CD4-positive, alpha-beta memory T cell (primary cell): ENCODE results near the gene UBL5. TPM values are rescaled to one million over a fixed set of nuclear protein-coding genes. Genes with fewer than 3 reads are reported as not detected.
A peak's percentile ranks its signal among the peaks of the same experiment; 100 is the strongest.
"Not testable (repeated sequence)": the region's sequence is repeated elsewhere in the genome, so short reads cannot be mapped to it uniquely, and the experiment has no call there.

ENCODE experiments used
- CTCF ChIA-PET: fragments of 350-600 bp; sonication (Branson Sonifier 250); formaldehyde crosslinking; loops from one replicate; lab custom pipeline; 2021; ENCODE audit warnings: inconsistent platforms; ENCODE audit not compliant: partially characterized antibody; lab: Charles Lee
- POLR2A ChIA-PET: fragments of 350-600 bp; sonication (Branson Sonifier 250); formaldehyde crosslinking; loops from one replicate; lab custom pipeline; 2021; ENCODE audit not compliant: partially characterized antibody; lab: Charles Lee
- DNase-seq, 5 donors: peaks; one replicate each; pipeline versions ENCODE4 v3.0.0 to v3.0.0-alpha.2; 2020 to 2022; ENCODE audit warnings: mixed read lengths in 1 of 5
- H3K27ac ChIP-seq: one replicate; pipeline ENCODE4 v1.7.0; 2013; ENCODE audit warnings: low read depth, low read length
- H3K27me3 ChIP-seq: 2 replicates; pipeline ENCODE4 v1.7.0; 2013; ENCODE audit warnings: mild to moderate bottlenecking, low read length, moderate library complexity; ENCODE audit not compliant: insufficient read depth
- H3K36me3 ChIP-seq: 2 replicates; pipeline ENCODE4 v1.7.0; 2013; ENCODE audit warnings: mild to moderate bottlenecking, low read length, moderate library complexity; ENCODE audit not compliant: insufficient read depth
- H3K4me1 ChIP-seq: 2 replicates; pipeline ENCODE4 v1.7.0; 2013; ENCODE audit warnings: mild to moderate bottlenecking, low read length, moderate library complexity; ENCODE audit not compliant: insufficient read depth
- H3K4me3 ChIP-seq, 2 donors: one replicate each; pipeline ENCODE4 v1.7.0; 2013; ENCODE audit warnings: low read length in 2 of 2, mild to moderate bottlenecking in 1 of 2
- H3K9me3 ChIP-seq, 2 donors: one replicate each; pipeline ENCODE4 v1.7.0; 2013; ENCODE audit warnings: low read length in 2 of 2, control low read depth in 1 of 2; ENCODE audit not compliant: control insufficient read depth in 1 of 2
- H3K27ac Mint-ChIP-seq, 7 donors: one replicate each; pipeline ENCODE4 v1.8.0; 2020 to 2021; ENCODE audit warnings: mixed read lengths in 7 of 7, mild to moderate bottlenecking in 6 of 7, inconsistent platforms in 3 of 7, moderate library complexity in 3 of 7
- H3K27me3 Mint-ChIP-seq, 2 donors: one replicate each; pipeline ENCODE4 v1.8.0; 2020 to 2021; ENCODE audit warnings: mixed read lengths in 2 of 2
- H3K36me3 Mint-ChIP-seq, 2 donors: one replicate each; pipeline ENCODE4 v1.8.0; 2020 to 2021; ENCODE audit warnings: mixed read lengths in 2 of 2, inconsistent platforms in 1 of 2, mild to moderate bottlenecking in 1 of 2
- H3K4me1 Mint-ChIP-seq, 4 donors: one replicate each; pipeline ENCODE4 v1.8.0; 2020 to 2021; ENCODE audit warnings: mixed read lengths in 4 of 4, mild to moderate bottlenecking in 1 of 4
- H3K4me3 Mint-ChIP-seq, 8 donors: one replicate each; pipeline ENCODE4 v1.8.0; 2020 to 2021; ENCODE audit warnings: mixed read lengths in 8 of 8, mild to moderate bottlenecking in 7 of 8, moderate library complexity in 6 of 8, inconsistent platforms in 3 of 8
- H3K9me3 Mint-ChIP-seq, 8 donors: one replicate each; pipeline ENCODE4 v1.8.0; 2020 to 2021; ENCODE audit warnings: mixed read lengths in 8 of 8, mild to moderate bottlenecking in 5 of 8, inconsistent platforms in 3 of 8, moderate library complexity in 1 of 8
- intact Hi-C: fragments of 100-400 bp; cut with micrococcal nuclease; formaldehyde crosslinking; loops from one replicate; pipeline ENCODE4 v1.15.1; 2023
- polyA plus RNA-seq, 2 donors: library from polyadenylated mRNA; unstranded; fragments of 300-500 nt; fragmentation: Illumina TruSeq; gene quantifications; one replicate each; pipeline ENCODE4 v1.2.3, GENCODE V29; 2021
- total RNA-seq, 2 experiments: library from RNA; stranded (reverse); gene quantifications; one replicate each; pipeline ENCODE4 v1.2.3, GENCODE V29; 2021

The UBL5 gene
- total and polyA plus RNA-seq, 4 experiments from 2014 or later: 241 to 753 (median 475) TPM

- Mint-ChIP-seq H3K4me1 (peaks cover 22 to 50% (median 34%) of the 10 kb centered on the region in 4 donors), H3K27ac (peak overlapping the region in 2 of 7 donors; percentile 7 to 10)
- DNase-seq, H3K27me3 Mint-ChIP-seq, H3K4me3 ChIP-seq, H3K27me3 ChIP-seq, H3K27ac ChIP-seq, H3K36me3 Mint-ChIP-seq, H3K9me3 Mint-ChIP-seq, intact Hi-C loops, H3K4me3 Mint-ChIP-seq, H3K9me3 ChIP-seq, H3K36me3 ChIP-seq: not testable (repeated sequence)
- H3K4me1 ChIP-seq: peaks cover 16% of the 10 kb centered on the region
- ChIA-PET POLR2A (interaction anchor here (1.4 kb wide), 1 partner anchor 20 kb away, joined by 5 read pairs; the partner anchor contains the start of gene ZNF846), CTCF (interaction anchor here (0.7 to 1.0 kb wide), 2 partner anchors 20 to 145 kb away, joined by 3 to 5 read pairs; partner anchors contain the start of gene ZNF846)
These were observed 39.1 kb upstream of the UBL5 start for GRCh38 chr19:9788604-9789003.

GRCh38 chr19:9789066-9789465 is 38.7 kb upstream of the UBL5 start:
- peaks cover 0 to 6% (median 0%) of the 10 kb centered on the region in 8 donors for H3K9me3 Mint-ChIP-seq
- CTCF ChIA-PET: interaction anchor here (0.7 to 1.0 kb wide), 2 partner anchors 21 to 146 kb away, joined by 3 to 5 read pairs; partner anchors contain the start of gene ZNF846
- H3K27me3 Mint-ChIP-seq: no peaks in the 10 kb centered on the region
- H3K4me3 Mint-ChIP-seq: peak overlapping the region in 1 of 8 donors; percentile 46
- POLR2A ChIA-PET: interaction anchor here (1.4 kb wide), 1 partner anchor 20 kb away, joined by 5 read pairs; the partner anchor contains the start of gene ZNF846
- H3K27ac Mint-ChIP-seq: peak overlapping the region in 2 of 7 donors; percentile 7 to 51
- Histone ChIP-seq H3K9me3 (no peaks in the 10 kb centered on the region), H3K36me3 (no peaks in the 10 kb centered on the region), H3K4me1 (peaks cover 16% of the 10 kb centered on the region), H3K27ac (no peak overlapping the region), H3K27me3 (no peaks in the 10 kb centered on the region), H3K4me3 (no peak overlapping the region)
- peaks cover 0 to 4% of the 10 kb centered on the region in 2 donors for H3K36me3 Mint-ChIP-seq
- intact Hi-C loops: no loop called here
- DNase-seq: no peak
- H3K4me1 Mint-ChIP-seq: peaks cover 21 to 47% (median 34%) of the 10 kb centered on the region in 4 donors

- Mint-ChIP-seq H3K4me3 (peak overlapping the region in 1 of 8 donors; percentile 74), H3K27ac (peak overlapping the region in 3 of 7 donors; percentile 7 to 82 (median 56)), H3K4me1 (peaks cover 20 to 44% (median 32%) of the 10 kb centered on the region in 4 donors)
- DNase-seq, H3K36me3 Mint-ChIP-seq, H3K36me3 ChIP-seq, H3K9me3 Mint-ChIP-seq, intact Hi-C loops, H3K4me3 ChIP-seq, H3K27me3 Mint-ChIP-seq, H3K27ac ChIP-seq, CTCF ChIA-PET, H3K9me3 ChIP-seq, POLR2A ChIA-PET, H3K27me3 ChIP-seq: not testable (repeated sequence)
- H3K4me1 ChIP-seq: peaks cover 15% of the 10 kb centered on the region
These were observed 38.1 kb upstream of the UBL5 start for GRCh38 chr19:9789579-9789978.

GRCh38 chr19:9791073-9791367 is 36.7 kb upstream of the UBL5 start:
- ChIA-PET POLR2A (interaction anchor here (1.2 kb wide), 1 partner anchor 22 kb away, joined by 7 read pairs; the partner anchor contains the start of gene ZNF846), CTCF (interaction anchor here (1.3 to 1.6 kb wide), 2 partner anchors 165 to 206 kb away, joined by 7 read pairs; partner anchors contain the start of gene ZNF121)
- H3K27me3 ChIP-seq, H3K27me3 Mint-ChIP-seq, DNase-seq, H3K9me3 Mint-ChIP-seq, H3K36me3 Mint-ChIP-seq, intact Hi-C loops, H3K36me3 ChIP-seq, H3K9me3 ChIP-seq: not testable (repeated sequence)
- H3K27ac Mint-ChIP-seq: peak overlapping the region; percentile 92 to 99 (median 98)
- peak overlapping the region in 1 of 2 donors; percentile 51 for H3K4me3 ChIP-seq
- peaks cover 13% of the 10 kb centered on the region for H3K4me1 ChIP-seq
- peak overlapping the region in 6 of 8 donors; percentile 20 to 92 (median 90) for H3K4me3 Mint-ChIP-seq
- H3K27ac ChIP-seq: peak overlapping the region; percentile 94
- H3K4me1 Mint-ChIP-seq: peaks cover 18 to 34% (median 26%) of the 10 kb centered on the region in 4 donors

GRCh38 chr19:9791552-9792205 is 36.0 kb upstream of the UBL5 start:
- Mint-ChIP-seq H3K27me3 (no peaks in the 10 kb centered on the region), H3K36me3 (peaks cover 0 to 10% of the 10 kb centered on the region in 2 donors), H3K9me3 (peaks cover 0 to 6% (median under 1%) of the 10 kb centered on the region in 8 donors), H3K27ac (peak overlapping the region; percentile 92 to 99 (median 98)), H3K4me1 (peaks cover 17 to 34% (median 27%) of the 10 kb centered on the region in 4 donors), H3K4me3 (peak overlapping the region; percentile 84 to 92 (median 90))
- ChIA-PET POLR2A (interaction anchor here (1.2 kb wide), 1 partner anchor 23 kb away, joined by 7 read pairs; the partner anchor contains the start of gene ZNF846), CTCF (interaction anchor here (1.3 to 1.6 kb wide), 2 partner anchors 166 to 207 kb away, joined by 7 read pairs; partner anchors contain the start of gene ZNF121)
- intact Hi-C loops: loop anchor here (1.0 to 2.0 kb wide), 6 partner anchors 23 to 483 kb away; partner anchors contain the start of genes FBXL12, PIN1, ZNF121 and ZNF561
- Histone ChIP-seq H3K4me1 (peaks cover 14% of the 10 kb centered on the region), H3K27me3 (no peaks in the 10 kb centered on the region), H3K27ac (peak overlapping the region; percentile 94), H3K36me3 (no peaks in the 10 kb centered on the region), H3K4me3 (peak overlapping the region; percentile 52 to 72), H3K9me3 (no peaks in the 10 kb centered on the region)
- peak; percentile 86 to 98 (median 88) for DNase-seq

DNA sequence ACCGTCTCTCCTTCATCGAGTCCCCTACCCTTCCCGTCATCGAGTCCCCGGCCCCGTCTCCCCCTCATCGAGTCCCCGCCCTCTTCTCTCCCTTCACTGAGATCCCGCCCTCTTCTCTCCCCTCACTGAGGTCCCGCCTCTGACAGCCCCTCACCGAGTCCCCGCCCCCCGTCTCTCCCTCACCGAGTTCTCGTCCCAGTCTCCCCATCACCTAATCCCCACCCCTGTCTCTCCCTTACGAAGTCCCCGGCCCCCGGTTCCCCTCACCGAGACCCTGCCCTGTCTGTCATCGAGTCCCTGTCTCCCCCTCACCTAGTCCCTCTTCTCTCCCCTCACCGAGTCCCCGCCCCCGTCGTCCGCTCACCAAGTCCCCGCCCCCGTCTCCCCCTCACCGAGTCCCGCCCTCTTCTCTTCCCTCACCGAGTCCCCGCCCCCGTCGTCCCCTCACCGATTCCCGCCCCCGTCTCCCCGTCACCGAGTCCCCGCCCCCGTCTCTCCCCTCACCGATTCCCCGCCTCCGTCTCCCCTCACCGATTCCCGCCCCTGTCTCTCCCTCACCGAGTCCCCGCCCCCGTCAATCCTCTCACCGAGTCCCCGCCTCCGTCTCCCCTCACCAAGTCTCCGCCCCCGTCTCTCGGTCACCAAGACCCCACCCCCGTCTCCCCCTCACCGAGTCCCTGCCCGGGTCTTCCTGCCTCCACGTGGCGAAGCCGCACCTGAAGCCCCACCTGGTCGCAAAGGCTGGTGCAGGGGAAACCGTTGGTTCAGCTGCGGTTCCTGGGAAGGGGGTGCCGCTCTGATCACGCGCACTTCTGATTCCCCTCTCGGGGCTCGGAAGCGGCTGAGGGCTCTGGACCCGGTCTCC is 35.3 kb upstream of the UBL5 start:
- Histone ChIP-seq H3K27ac (peak overlapping the region; percentile 94), H3K4me1 (peaks cover 14% of the 10 kb centered on the region), H3K27me3 (no peaks in the 10 kb centered on the region), H3K4me3 (peak overlapping the region; percentile 52 to 72), H3K9me3 (no peaks in the 10 kb centered on the region), H3K36me3 (no peaks in the 10 kb centered on the region)
- H3K9me3 Mint-ChIP-seq: peaks cover 0 to 6% (median under 1%) of the 10 kb centered on the region in 8 donors
- peaks cover 16 to 33% (median 25%) of the 10 kb centered on the region in 4 donors for H3K4me1 Mint-ChIP-seq
- ChIA-PET POLR2A (interaction anchor here (1.0 to 2.4 kb wide), 4 partner anchors 16 to 35 kb away, joined by 3 to 8 read pairs (median 4); partner anchors contain the start of genes FBXL12 and UBL5), CTCF (interaction anchor here (1.1 kb wide), 1 partner anchor 357 kb away, joined by 3 read pairs; the partner anchor contains the start of gene ZNF266)
- H3K36me3 Mint-ChIP-seq: peaks cover 0 to 10% of the 10 kb centered on the region in 2 donors
- peak overlapping the region; percentile 84 to 92 (median 90) for H3K4me3 Mint-ChIP-seq
- intact Hi-C loops: loop anchor here (1.0 to 2.0 kb wide), 6 partner anchors 24 to 484 kb away; partner anchors contain the start of genes FBXL12, PIN1, ZNF121 and ZNF561
- H3K27me3 Mint-ChIP-seq: no peaks in the 10 kb centered on the region
- peak; percentile 88 to 96 (median 92) for DNase-seq
- H3K27ac Mint-ChIP-seq: peak overlapping the region; percentile 92 to 99 (median 98)
